ENCODE measurements around the gene ZNF441. TPM values are rescaled to one million over a fixed set of nuclear protein-coding genes. Genes with fewer than 3 reads are reported as not detected.

ZNF441 gene
- total RNA-seq: 12.9 and 17.3 TPM in 2 replicates

DNA sequence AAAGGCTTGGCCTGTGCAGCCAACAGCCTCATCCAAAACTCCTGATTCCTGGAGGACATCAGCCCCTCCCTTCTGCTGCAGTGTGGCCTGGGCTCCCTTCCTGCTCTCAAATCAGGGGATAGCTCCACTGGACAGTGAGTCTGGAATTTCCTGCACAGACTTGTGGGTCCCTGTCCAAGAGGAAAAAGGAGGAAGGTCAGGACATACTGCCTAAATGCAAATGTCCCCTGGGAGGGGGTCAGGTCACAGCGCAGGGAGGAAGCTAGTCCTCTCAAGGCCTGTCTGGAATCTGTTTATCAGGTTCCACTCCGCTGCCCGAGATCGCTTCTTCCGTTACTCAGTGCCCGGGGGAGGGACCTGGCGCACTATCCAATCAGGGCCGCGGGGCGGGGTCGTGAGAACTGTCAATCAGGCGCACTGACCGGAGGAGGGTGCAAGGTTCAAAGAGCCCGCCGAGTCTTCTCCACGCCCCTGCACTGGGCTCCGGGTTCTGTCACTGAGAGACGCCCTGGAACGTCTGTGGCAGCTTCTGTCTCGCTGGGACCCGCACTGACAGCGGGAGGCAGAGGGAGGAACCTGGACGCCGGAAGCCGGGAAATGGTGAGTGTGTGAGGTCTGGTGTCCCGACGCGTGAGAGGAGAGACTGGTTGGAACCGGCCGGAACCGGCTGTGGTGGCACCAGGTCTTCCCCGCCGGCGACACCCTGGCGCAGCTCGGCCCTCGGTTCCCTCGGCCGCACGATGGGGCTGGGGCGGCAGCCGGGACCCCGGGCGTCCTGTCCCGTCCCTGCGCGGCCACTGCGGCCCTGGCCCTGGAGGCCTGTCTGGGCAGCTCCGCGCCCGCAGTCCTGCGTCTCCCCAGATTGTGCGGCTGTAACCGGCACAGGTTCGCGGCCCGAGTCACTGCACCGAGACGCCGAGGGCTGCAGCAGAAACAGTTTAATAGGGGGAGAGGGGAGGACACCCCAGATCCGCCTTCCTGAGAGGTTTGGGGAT lies at the start of gene ZNF441:
TSS of gene ZNF441 (plus strand) at position 404 of the 995 bp plus-strand sequence. CDS start at position 598, 194 bp downstream.

DNA sequence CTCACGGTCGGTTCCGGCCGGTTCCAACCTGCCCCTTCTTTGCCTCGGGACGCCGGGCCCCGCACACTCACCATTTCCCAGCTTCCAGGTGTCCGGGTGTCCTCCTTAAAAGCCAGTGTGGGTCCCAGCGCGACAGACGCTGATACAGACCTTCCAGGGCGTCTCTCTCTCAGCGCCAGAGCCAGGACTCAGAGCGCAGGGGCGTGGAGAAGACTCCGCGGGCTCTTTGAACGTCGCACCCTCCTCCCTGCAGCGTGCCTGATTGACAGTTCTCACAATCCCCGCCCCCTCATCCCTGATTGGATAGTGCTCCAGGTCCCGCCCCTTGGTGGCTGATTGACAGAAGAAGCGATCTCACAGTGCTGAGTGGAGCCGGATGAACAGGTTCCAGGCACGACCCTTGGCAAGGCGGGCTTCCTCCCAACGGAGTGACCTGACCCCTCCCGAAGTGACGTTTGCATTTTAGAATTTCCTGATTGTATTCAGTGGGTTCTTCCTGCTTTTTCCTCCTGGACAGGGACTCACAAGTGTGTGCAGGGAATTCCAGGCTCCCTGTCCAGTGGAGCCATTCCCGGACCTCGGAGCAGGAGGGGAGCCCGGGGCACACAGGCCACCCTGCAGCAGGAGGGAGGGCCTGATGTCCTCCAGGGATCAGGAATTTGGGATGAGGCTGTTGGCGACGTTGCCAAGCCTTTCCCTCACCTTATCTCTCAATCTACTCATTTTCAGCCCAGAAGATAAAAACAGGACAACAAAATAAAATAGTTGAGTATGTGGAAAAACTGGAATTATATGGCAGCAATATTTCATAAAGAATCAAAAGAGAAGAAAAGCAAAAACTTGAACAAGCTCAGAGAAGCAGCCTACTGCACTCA lies 27.8 kb upstream of the ZNF441 start, which contains the start of gene ZNF823:
TSS of gene ZNF823 (minus strand) at position 201 of the 875 bp plus-strand sequence. CDS start at position 74, 127 bp downstream.

DNA sequence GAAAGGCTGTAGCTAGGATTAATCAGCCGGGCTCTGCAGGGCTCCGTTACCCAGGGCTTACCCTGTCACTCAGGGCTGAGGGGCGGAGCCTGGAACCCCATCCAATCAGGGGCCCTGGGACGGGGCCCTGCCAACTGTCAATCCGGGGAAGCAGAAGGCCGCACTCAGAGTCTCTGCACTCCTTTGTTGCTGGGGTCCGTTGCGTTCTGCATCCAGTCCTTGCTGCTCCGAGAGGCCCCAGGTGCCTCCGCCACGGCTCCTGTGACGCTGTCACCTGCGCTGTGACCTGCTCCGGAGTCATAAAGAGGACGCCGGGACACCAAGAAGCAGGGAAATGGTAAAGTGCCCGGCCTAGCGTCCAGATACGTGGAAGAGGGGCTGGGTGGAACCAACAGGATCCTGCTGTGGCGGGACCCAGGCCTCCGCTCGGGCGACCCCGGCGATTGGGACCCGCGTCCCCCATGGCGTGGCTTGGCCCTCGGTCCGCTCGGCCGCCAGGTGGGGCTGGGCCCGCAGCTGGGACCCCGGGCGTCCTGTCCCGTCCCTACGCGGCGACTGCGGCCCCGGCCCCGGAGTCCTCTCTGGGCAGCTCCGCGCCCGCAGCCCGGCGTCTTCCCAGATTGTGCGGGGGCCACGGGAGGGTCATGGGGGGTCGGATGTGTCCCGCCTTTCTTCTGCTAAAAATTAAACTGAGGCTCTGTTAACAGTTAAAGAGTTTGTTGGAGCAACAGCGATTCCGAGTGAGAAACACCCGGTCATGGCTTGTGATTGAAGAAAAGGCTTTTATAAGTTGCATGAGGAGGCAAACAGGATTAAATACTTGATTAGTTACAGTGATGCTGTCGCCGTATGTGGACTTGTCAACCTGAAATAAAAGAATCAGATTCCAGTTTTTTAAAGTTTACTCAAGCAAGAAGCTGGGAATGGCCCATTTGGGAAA lies 31.9 kb downstream of the ZNF441 start, which contains the start of gene ZNF491:
TSS of gene ZNF491 (plus strand) at position 133 of the 940 bp plus-strand sequence. CDS start 7,431 bp downstream, outside the sequence.

DNA sequence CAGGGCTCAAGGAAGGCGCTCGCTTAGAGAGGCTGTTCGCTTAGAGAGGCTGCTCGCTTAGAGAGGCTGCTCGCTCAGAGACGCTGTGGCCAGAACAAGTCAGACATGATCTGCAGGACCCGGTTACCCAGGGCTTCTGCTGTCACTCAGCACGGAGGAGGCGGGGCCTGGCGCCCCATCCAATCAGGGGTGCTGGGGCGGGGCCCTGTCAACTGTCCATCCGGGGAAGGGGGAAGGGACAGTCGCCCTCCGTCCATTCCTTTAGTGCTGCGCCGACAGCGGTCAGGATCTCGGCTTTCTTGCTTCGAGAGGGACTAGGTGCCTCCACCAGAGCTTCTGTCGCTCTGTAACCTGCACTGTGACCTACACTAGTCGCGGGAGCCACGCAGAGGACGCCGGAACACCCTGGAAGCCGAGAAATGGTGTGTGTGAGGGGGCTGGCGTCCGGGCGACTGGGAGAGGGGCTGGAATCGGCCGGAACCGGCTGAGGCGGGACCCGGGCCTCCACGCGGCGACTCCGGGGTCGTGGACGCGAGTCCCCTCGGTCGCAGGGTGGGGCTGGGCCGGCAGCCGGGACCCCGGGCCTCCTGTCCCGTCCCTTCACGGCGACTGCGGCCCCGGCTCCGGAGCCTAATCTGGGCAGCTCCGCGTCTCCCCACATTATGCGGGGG lies 47.4 kb downstream of the ZNF441 start, which contains the start of gene ZNF440:
TSS of gene ZNF440 (plus strand) at position 245 of the 671 bp plus-strand sequence. CDS start at position 420, 175 bp downstream.

Other genes with a start within 250 kb of the ZNF441 start
- gene ECSIT, start 237.9 kb upstream of the ZNF441 start, total RNA-seq: 15.0 and 21.0 TPM in 2 replicates
- 1.0 and 1.1 TPM in 2 replicates for gene CNN1, start 228.1 kb upstream of the ZNF441 start, total RNA-seq
- 30.4 and 30.7 TPM in 2 replicates for gene ELOF1, start 207.8 kb upstream of the ZNF441 start, total RNA-seq
- gene ACP5, start 189.4 kb upstream of the ZNF441 start, total RNA-seq: 0.39 and 0.54 TPM in 2 replicates
- 15.0 and 21.1 TPM in 2 replicates for gene ZNF627, start 169.5 kb upstream of the ZNF441 start, total RNA-seq
- 6.7 and 9.6 TPM in 2 replicates for gene ZNF823, start 28.1 kb upstream of the ZNF441 start, total RNA-seq
- 5.6 and 7.5 TPM in 2 replicates for gene ZNF491, start 31.5 kb downstream of the ZNF441 start, total RNA-seq
- gene ZNF440, start 47.3 kb downstream of the ZNF441 start, total RNA-seq: 11.6 and 16.9 TPM in 2 replicates
- gene ZNF439, start 81.7 kb downstream of the ZNF441 start, total RNA-seq: 11.9 and 17.4 TPM in 2 replicates
- 15.0 and 17.2 TPM in 2 replicates for gene ZNF69, start 120.8 kb downstream of the ZNF441 start, total RNA-seq
- gene ZNF700, start 158.1 kb downstream of the ZNF441 start, total RNA-seq: 8.8 and 13.6 TPM in 2 replicates
- 3.0 and 4.5 TPM in 2 replicates for gene ZNF763, start 198.0 kb downstream of the ZNF441 start, total RNA-seq